ENCODE measurements around the gene SARS1.

The SARS1 gene

GRCh38 chr1:109272021-109272799 lies 58.5 kb downstream of the SARS1 start:
- H3K9me3 ChIP-seq (ENCODE audit: insufficient read depth, low read length), result no peaks in the 10 kb centered on the region
- H3K4me3 ChIP-seq (ENCODE audit: insufficient read depth, low read length, poor library complexity, severe bottlenecking), result no peak overlapping the region
- H3K27ac ChIP-seq (ENCODE audit: low read depth, low read length), result no peak overlapping the region
- H3F3A ChIP-seq (ENCODE audit: insufficient read depth), result no peaks in the 10 kb centered on the region
- H3K4me2 ChIP-seq (ENCODE audit: low read depth, low read length, poor library complexity, severe bottlenecking), result no peak overlapping the region
- H3K79me2 ChIP-seq (ENCODE audit: insufficient read depth, low read length), result no peaks in the 10 kb centered on the region
- H2AFZ ChIP-seq (ENCODE audit: low read depth, low read length, severe bottlenecking), result no peak overlapping the region
- H3K9ac ChIP-seq (ENCODE audit: low read length), result no peak overlapping the region
- H3K9me2 ChIP-seq (replicated peaks; ENCODE audit: insufficient read depth, low read length), result no peaks in the 10 kb centered on the region
- H4K20me1 ChIP-seq (ENCODE audit: low read depth, low read length), result no peaks in the 10 kb centered on the region
- H3K27me3 ChIP-seq (ENCODE audit: low read length), result no peaks in the 10 kb centered on the region
- TF ChIP-seq CTCF (IDR thresholded peaks at IDR 0.05; ENCODE audit: insufficient read depth, low read length, poor library complexity, severe bottlenecking) (no peak), EZH2phosphoT487 (conservative IDR thresholded peaks at IDR 0.05; ENCODE audit: low read length) (no peak)
- H3K36me3 ChIP-seq (ENCODE audit: low read length), result no peaks in the 10 kb centered on the region

GRCh38 chr1:109272831-109273547 lies 59.3 kb downstream of the SARS1 start:
- Histone ChIP-seq H3K27ac (ENCODE audit: low read depth, low read length) (no peak overlapping the region), H3K4me2 (ENCODE audit: low read depth, low read length, poor library complexity, severe bottlenecking) (no peak overlapping the region), H2AFZ (ENCODE audit: low read depth, low read length, severe bottlenecking) (no peak overlapping the region)

GRCh38 chr1:109273570-109274288 lies 60.0 kb downstream of the SARS1 start:
- H2AFZ ChIP-seq (ENCODE audit: low read depth, low read length, severe bottlenecking), result no peak overlapping the region
- no peaks in the 10 kb centered on the region; the same call in 1 of the 2 replicates for H3F3A ChIP-seq (ENCODE audit: insufficient read depth)
- no peaks in the 10 kb centered on the region for H3K27me3 ChIP-seq (ENCODE audit: low read length)
- no peaks in the 10 kb centered on the region for H3K79me2 ChIP-seq (ENCODE audit: insufficient read depth, low read length)
- no peak overlapping the region for H3K27ac ChIP-seq (ENCODE audit: low read depth, low read length)
- no peak overlapping the region for H3K4me2 ChIP-seq (ENCODE audit: low read depth, low read length, poor library complexity, severe bottlenecking)
- no peaks in the 10 kb centered on the region for H3K9me2 ChIP-seq (replicated peaks; ENCODE audit: insufficient read depth, low read length)
- no peaks in the 10 kb centered on the region for H3K9me3 ChIP-seq (ENCODE audit: insufficient read depth, low read length)
- H4K20me1 ChIP-seq (ENCODE audit: low read depth, low read length), result no peaks in the 10 kb centered on the region
- H3K9ac ChIP-seq (ENCODE audit: low read length), result no peak overlapping the region
- TF ChIP-seq EZH2phosphoT487 (conservative IDR thresholded peaks at IDR 0.05; ENCODE audit: low read length) (no peak), CTCF (IDR thresholded peaks at IDR 0.05; ENCODE audit: insufficient read depth, low read length, poor library complexity, severe bottlenecking) (no peak)
- H3K4me3 ChIP-seq (ENCODE audit: insufficient read depth, low read length, poor library complexity, severe bottlenecking), result no peak overlapping the region
- H3K36me3 ChIP-seq (ENCODE audit: low read length), result no peaks in the 10 kb centered on the region

More at GRCh38 chr1:109272831-109273547, 59.3 kb downstream of the SARS1 start:
- Histone ChIP-seq H4K20me1 (ENCODE audit: low read depth, low read length) (no peaks in the 10 kb centered on the region), H3F3A (ENCODE audit: insufficient read depth) (no peaks in the 10 kb centered on the region; the same call in 1 of the 2 replicates), H3K9ac (ENCODE audit: low read length) (no peak overlapping the region), H3K4me3 (ENCODE audit: insufficient read depth, low read length, poor library complexity, severe bottlenecking) (no peak overlapping the region), H3K27me3 (ENCODE audit: low read length) (no peaks in the 10 kb centered on the region), H3K9me3 (ENCODE audit: insufficient read depth, low read length) (no peaks in the 10 kb centered on the region), H3K36me3 (ENCODE audit: low read length) (no peaks in the 10 kb centered on the region), H3K9me2 (replicated peaks; ENCODE audit: insufficient read depth, low read length) (no peaks in the 10 kb centered on the region), H3K79me2 (ENCODE audit: insufficient read depth, low read length) (no peaks in the 10 kb centered on the region)
- TF ChIP-seq EZH2phosphoT487 (conservative IDR thresholded peaks at IDR 0.05; ENCODE audit: low read length) (no peak), CTCF (IDR thresholded peaks at IDR 0.05; ENCODE audit: insufficient read depth, low read length, poor library complexity, severe bottlenecking) (no peak)

Data from SU-DHL-6 (cell line).